Measurements from ENCODE around the gene DNAJC3.

DNA sequence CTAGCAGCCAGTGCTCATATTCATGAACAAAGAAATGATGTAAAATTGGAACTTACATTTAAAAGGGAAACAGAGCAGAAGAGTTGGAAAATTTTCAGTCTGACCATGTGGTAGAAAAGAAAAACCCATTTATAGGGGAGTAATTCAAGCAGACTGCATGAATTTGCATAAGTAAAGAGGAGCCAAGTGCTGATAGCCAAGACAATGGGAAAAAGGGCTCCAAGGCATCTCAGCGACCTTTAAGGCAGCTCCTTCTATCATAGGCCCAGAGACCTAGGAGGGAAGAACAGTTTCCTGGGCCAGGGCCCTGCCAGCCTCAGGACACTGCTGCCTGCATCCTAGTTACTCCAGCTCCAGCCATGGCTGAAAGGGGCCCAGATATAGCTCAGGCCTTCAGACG lies 7.5 kb downstream of the DNAJC3 start:
- TF ChIP-seq SMAD1 (IDR thresholded peaks at IDR 0.05; ENCODE audit: low read depth, low read length, partially characterized antibody) (no peak), MAZ (CRISPR knock-in tag; conservative IDR thresholded peaks at IDR 0.05 in 1 of 2, IDR thresholded peaks at IDR 0.05 in 1 of 2) (no peak), HDGF (IDR thresholded peaks at IDR 0.05) (no peak), ZMIZ1 (IDR thresholded peaks at IDR 0.05; ENCODE audit: low read depth in 2 of 2, low read length in 2 of 2) (no peak), NFATC3 (IDR thresholded peaks at IDR 0.05) (no peak), CHD1 (IDR thresholded peaks at IDR 0.05; ENCODE audit: low read length) (no peak), ARHGAP35 (IDR thresholded peaks at IDR 0.05; ENCODE audit: partially characterized antibody) (no peak), ZC3H4 (CRISPR knock-in tag; IDR thresholded peaks at IDR 0.05; ENCODE audit: borderline replicate concordance) (no peak), XRCC5 (IDR thresholded peaks at IDR 0.05; ENCODE audit: low read depth, low read length) (no peak), EZH2 (IDR thresholded peaks at IDR 0.05; ENCODE audit: borderline replicate concordance, low read depth, low read length) (no peak)
- TF ChIP-seq, protein P1, sequence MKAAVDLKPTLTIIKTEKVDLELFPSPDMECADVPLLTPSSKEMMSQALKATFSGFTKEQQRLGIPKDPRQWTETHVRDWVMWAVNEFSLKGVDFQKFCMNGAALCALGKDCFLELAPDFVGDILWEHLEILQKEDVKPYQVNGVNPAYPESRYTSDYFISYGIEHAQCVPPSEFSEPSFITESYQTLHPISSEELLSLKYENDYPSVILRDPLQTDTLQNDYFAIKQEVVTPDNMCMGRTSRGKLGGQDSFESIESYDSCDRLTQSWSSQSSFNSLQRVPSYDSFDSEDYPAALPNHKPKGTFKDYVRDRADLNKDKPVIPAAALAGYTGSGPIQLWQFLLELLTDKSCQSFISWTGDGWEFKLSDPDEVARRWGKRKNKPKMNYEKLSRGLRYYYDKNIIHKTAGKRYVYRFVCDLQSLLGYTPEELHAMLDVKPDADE (conservative IDR thresholded peaks at IDR 0.05; ENCODE audit: control insufficient read depth, low read depth, low read length) = no peak
- TF ChIP-seq, protein P2, sequence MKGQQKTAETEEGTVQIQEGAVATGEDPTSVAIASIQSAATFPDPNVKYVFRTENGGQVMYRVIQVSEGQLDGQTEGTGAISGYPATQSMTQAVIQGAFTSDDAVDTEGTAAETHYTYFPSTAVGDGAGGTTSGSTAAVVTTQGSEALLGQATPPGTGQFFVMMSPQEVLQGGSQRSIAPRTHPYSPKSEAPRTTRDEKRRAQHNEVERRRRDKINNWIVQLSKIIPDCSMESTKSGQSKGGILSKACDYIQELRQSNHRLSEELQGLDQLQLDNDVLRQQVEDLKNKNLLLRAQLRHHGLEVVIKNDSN (CRISPR knock-in tag; IDR thresholded peaks at IDR 0.05) = no peak

Data from K562 (cell line).